ENCODE measurements around the gene OR2T29. TPM values are rescaled to one million over a fixed set of nuclear protein-coding genes. Genes with fewer than 3 reads are reported as not detected.
"Not testable (repeated sequence)": the region's sequence is repeated elsewhere in the genome, so short reads cannot be mapped to it uniquely, and the experiment has no call there.

OR2T29 gene
- not detected in 2 replicates for total RNA-seq (2014; rRNA removed; shearing (Covaris generic))

DNA sequence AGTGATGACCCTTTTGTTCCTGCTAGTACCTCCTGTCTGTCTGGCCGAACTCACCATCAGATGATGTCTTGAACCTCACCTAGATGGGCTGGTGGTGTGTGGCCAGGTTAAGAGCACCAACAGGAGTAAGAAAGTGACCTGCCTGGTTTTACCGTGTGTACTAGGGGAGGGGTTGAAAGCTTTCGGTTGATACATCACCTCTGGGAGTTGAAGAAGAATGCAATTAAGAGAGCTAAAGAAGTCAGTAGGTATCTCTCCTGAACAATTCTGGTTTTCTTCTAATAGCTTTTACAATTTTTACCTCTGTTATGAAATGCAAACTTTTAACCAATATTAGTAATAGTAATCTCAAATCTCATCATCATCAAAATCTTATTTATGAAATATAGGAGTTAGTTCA lies at the start of gene OR2T29:
Gene OR2T29 (minus strand): TSS at position 101 of the 400 bp plus-strand sequence. CDS start 3,281 bp downstream, outside the sequence.
- in situ Hi-C loops (cut with HindIII; ENCODE audit: low sequenced_read_pairs); DNase-seq (ENCODE audit: low spot score): not testable (repeated sequence)

GRCh38 chr1:248611883-248612414 lies 49.4 kb upstream of the OR2T29 start:
- in situ Hi-C loops (cut with HindIII; ENCODE audit: low sequenced_read_pairs): no loop called here
- no peak for DNase-seq (ENCODE audit: low spot score)

GRCh38 chr1:248610301-248610700 lies 47.7 kb upstream of the OR2T29 start:
- in situ Hi-C loops (cut with HindIII; ENCODE audit: low sequenced_read_pairs): no loop called here
- no peak for DNase-seq (ENCODE audit: low spot score)

GRCh38 chr1:248599396-248599795 lies 36.8 kb upstream of the OR2T29 start:
- in situ Hi-C loops (cut with HindIII; ENCODE audit: low sequenced_read_pairs): no loop called here
- no peak for DNase-seq (ENCODE audit: low spot score)

GRCh38 chr1:248597589-248597988 lies 35.0 kb upstream of the OR2T29 start, which contains the start of gene OR2T10:
Gene OR2T10 (minus strand): TSS chr1:248597700. CDS start chr1:248593768, 3,932 bp downstream.
- no peak for DNase-seq (ENCODE audit: low spot score)
- in situ Hi-C loops (cut with HindIII; ENCODE audit: low sequenced_read_pairs): no loop called here

GRCh38 chr1:248596615-248597014 lies 34.0 kb upstream of the OR2T29 start:
- in situ Hi-C loops (cut with HindIII; ENCODE audit: low sequenced_read_pairs): no loop called here
- no peak for DNase-seq (ENCODE audit: low spot score)

- in situ Hi-C loops (cut with HindIII; ENCODE audit: low sequenced_read_pairs): no loop called here
- no peak for DNase-seq (ENCODE audit: low spot score)
These were observed 30.7 kb upstream of the OR2T29 start for GRCh38 chr1:248593226-248593625.

DNA sequence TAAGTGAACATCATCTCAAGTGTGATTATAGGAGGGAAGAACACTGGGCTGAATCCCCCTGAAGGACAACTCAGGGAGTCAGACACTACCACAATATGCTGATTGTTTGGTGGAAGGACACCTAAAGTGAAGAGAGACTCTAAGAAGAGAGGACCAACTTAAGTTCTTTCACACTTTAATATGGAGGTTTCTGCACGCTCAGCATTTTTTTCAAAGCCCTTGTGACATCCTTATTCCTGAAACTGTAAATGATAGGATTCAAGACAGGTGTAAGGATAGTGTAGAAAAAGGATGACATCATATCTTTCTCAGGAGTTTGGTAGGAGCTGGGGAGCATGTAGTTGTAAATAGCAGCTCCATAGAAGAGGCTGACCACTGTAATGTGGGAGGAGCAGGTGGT lies 30.1 kb upstream of the OR2T29 start:
- in situ Hi-C loops (cut with HindIII; ENCODE audit: low sequenced_read_pairs): no loop called here
- no peak for DNase-seq (ENCODE audit: low spot score)

- in situ Hi-C loops (cut with HindIII; ENCODE audit: low sequenced_read_pairs): no loop called here
- no peak for DNase-seq (ENCODE audit: low spot score)
These were observed 27.5 kb upstream of the OR2T29 start for GRCh38 chr1:248590055-248590454.

DNA sequence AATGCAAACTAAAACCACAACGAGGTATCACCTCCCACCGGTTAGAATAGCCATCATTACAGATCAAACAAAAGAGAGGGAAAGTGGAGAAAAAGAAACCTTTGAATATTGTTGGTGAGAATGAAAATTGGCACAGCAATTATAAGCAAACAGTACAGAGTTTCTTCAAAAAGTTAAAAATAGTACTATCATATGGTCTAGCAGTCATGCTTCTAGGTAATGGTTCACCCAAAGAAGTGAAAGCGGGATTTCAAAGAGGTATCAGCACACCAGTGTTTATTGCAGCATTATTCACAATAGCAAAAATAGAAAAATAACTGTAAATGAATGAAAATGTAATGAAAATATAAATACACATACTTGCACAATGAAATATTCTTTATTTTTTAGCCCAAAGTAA lies 26.8 kb upstream of the OR2T29 start:
- in situ Hi-C loops (cut with HindIII; ENCODE audit: low sequenced_read_pairs): no loop called here
- no peak for DNase-seq (ENCODE audit: low spot score)

- in situ Hi-C loops (cut with HindIII; ENCODE audit: low sequenced_read_pairs): no loop called here
- DNase-seq (ENCODE audit: low spot score): no peak
These were observed 22.7 kb upstream of the OR2T29 start for GRCh38 chr1:248585266-248585665.

GRCh38 chr1:248576260-248576980 lies 13.8 kb upstream of the OR2T29 start:
- in situ Hi-C loops (cut with HindIII; ENCODE audit: low sequenced_read_pairs): no loop called here
- no peak for DNase-seq (ENCODE audit: low spot score)

- in situ Hi-C loops (cut with HindIII; ENCODE audit: low sequenced_read_pairs); DNase-seq (ENCODE audit: low spot score): not testable (repeated sequence)
These were observed 12.1 kb upstream of the OR2T29 start, which contains the start of gene OR2T34 for GRCh38 chr1:248574657-248575056. Gene OR2T34 (minus strand): TSS chr1:248574757. CDS start chr1:248574757, 0 bp downstream.

DNA sequence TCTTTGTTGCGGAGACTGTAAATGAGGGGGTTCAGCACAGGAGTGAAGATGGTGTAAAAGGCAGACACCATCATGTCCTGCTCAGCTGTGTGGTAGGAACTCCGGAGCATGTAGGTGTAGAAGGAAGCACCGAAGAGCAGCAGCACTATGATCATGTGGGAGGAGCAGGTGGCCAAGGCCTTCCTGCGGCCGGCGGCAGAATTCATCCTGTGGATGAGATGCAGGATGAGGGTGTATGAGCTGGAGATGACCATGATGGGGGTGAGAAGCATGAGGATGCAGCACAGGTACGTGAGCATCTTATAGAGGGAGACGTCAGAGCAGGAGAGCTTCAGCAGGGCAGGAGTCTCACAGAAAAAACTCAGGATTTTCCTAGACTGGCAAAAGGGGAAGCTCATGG lies 11.3 kb upstream of the OR2T29 start:
- in situ Hi-C loops (cut with HindIII; ENCODE audit: low sequenced_read_pairs); DNase-seq (ENCODE audit: low spot score): not testable (repeated sequence)

- in situ Hi-C loops (cut with HindIII; ENCODE audit: low sequenced_read_pairs); DNase-seq (ENCODE audit: low spot score): not testable (repeated sequence)
These were observed 9.5 kb upstream of the OR2T29 start for GRCh38 chr1:248572049-248572448.

- in situ Hi-C loops (cut with HindIII; ENCODE audit: low sequenced_read_pairs); DNase-seq (ENCODE audit: low spot score): not testable (repeated sequence)
These were observed 8.2 kb upstream of the OR2T29 start for GRCh38 chr1:248570811-248571210.

DNA sequence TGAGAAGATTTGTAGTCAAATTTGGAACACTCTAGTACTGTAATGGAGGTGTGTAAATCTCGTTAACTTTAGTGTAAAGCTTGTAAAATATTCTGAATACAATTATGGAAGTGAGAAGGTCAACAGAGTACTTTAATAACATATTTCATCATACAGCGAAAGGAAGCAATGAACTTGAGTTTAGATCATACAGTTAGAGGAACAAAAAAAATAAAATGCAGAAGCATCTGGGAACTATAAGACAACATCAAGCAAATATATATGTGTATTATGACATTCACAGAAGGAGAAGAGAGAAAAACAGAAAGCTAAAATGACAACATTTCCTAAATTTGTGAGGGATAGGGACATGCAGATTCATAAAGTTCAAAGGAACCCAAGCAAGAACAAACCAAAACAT lies 6.5 kb upstream of the OR2T29 start:
- in situ Hi-C loops (cut with HindIII; ENCODE audit: low sequenced_read_pairs); DNase-seq (ENCODE audit: low spot score): not testable (repeated sequence)

- DNase-seq (ENCODE audit: low spot score); in situ Hi-C loops (cut with HindIII; ENCODE audit: low sequenced_read_pairs): not testable (repeated sequence)
These were observed 3.2 kb upstream of the OR2T29 start for GRCh38 chr1:248565530-248566373.

GRCh38 chr1:248551027-248551426 lies 11.5 kb downstream of the OR2T29 start:
- DNase-seq (ENCODE audit: low spot score); in situ Hi-C loops (cut with HindIII; ENCODE audit: low sequenced_read_pairs): not testable (repeated sequence)

DNA sequence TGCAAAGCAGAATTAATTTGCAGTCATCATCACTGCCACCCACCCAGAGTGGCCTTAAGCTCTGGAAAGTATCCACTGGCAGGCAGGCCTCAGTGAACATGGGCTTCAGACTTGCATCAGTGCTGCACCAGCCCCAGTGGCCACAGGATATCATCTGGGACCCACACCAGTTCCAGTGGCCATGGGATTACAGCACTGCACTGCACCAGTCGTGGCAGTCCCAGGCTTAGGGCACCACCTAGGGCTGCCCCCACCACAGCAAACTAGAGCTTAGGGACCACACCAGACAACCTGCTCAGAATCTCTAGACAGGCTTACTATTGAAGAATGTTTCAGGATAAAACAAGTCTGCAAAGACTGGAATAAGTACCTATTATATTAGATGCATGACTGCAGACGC lies 15.2 kb downstream of the OR2T29 start:
- DNase-seq (ENCODE audit: low spot score); in situ Hi-C loops (cut with HindIII; ENCODE audit: low sequenced_read_pairs): not testable (repeated sequence)

Data from G401 (cell line).